Measurements from ENCODE around the gene MFRP. TPM values are rescaled to one million over a fixed set of nuclear protein-coding genes. Genes with fewer than 3 reads are reported as not detected.

The MFRP gene
- total and polyA plus RNA-seq, 9 of the 15 experiments (the other 6 are each of a cell fraction or from before 2014, with no cell fraction given) = not detected

DNA sequence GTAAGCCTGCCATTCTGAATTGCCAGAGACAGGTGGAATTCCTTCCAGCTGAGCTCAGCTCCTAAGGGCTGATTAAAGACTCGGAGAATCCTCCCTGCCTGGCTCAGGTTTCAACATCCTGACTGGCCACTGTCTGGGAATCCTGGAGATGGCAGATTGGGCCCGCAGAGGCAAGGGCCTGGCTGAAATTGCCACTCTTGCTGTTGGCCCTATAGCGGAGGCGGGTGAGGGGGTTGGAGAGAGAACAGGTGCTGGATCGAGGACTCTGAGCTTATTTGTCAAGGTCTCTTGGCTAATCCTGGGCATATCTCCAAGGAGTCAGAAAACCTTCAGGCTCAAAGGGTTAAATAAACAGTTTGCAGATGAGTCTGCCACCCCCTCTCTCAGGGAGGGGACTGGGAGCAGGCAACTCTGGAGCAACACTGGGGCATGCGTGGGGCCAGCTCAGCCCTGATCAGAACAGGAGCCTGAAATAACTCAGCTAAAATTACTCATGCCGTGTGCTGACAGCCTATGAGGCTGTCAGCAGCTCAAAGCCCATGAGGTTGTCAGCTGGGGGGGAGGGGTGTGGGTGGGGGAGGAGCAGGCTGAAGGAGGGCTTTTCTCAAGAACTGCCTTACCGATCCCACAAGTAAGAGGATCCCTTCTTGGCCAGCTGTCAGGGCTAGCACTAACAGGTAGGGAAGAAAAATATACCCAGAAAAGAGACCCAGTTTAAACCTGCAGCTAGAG lies 14.7 kb upstream of the MFRP start (continued):
- TF ChIP-seq ZBTB11 (CRISPR knock-in tag; IDR thresholded peaks at IDR 0.05) (no peak), CREM (IDR thresholded peaks at IDR 0.05; ENCODE audit: low read depth) (0 out of 2 replicates have a peak, but pooled peaks have one; percentile 3), ZNF384 (IDR thresholded peaks at IDR 0.05; ENCODE audit: low read depth, low read length) (no peak), RCOR1 (IDR thresholded peaks at IDR 0.05; ENCODE audit: borderline replicate concordance in 1 of 2, low read depth in 2 of 2, low read length in 2 of 2) (peak in 1 of 2 experiments; percentile 51; a peak in 1 of 4 replicates), NCOA1 (IDR thresholded peaks at IDR 0.05; ENCODE audit: low read depth) (peak; percentile 20; the same call in 1 of the 2 replicates), STAT5B (CRISPR knock-in tag; IDR thresholded peaks at IDR 0.05) (no peak), SAFB2 (IDR thresholded peaks at IDR 0.05; ENCODE audit: borderline replicate concordance, low read depth, low read length, severe bottlenecking) (no peak), NFATC3 (IDR thresholded peaks at IDR 0.05) (no peak), MNT (conservative IDR thresholded peaks at IDR 0.05) (peak; percentile 69 to 86), FUS (optimal IDR thresholded peaks at IDR 0.05; ENCODE audit: low read depth, low read length) (no peak)
- TF ChIP-seq, protein P1, sequence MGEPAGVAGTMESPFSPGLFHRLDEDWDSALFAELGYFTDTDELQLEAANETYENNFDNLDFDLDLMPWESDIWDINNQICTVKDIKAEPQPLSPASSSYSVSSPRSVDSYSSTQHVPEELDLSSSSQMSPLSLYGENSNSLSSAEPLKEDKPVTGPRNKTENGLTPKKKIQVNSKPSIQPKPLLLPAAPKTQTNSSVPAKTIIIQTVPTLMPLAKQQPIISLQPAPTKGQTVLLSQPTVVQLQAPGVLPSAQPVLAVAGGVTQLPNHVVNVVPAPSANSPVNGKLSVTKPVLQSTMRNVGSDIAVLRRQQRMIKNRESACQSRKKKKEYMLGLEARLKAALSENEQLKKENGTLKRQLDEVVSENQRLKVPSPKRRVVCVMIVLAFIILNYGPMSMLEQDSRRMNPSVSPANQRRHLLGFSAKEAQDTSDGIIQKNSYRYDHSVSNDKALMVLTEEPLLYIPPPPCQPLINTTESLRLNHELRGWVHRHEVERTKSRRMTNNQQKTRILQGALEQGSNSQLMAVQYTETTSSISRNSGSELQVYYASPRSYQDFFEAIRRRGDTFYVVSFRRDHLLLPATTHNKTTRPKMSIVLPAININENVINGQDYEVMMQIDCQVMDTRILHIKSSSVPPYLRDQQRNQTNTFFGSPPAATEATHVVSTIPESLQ (CRISPR knock-in tag; IDR thresholded peaks at IDR 0.05) = no peak
- TF ChIP-seq, protein P2, sequence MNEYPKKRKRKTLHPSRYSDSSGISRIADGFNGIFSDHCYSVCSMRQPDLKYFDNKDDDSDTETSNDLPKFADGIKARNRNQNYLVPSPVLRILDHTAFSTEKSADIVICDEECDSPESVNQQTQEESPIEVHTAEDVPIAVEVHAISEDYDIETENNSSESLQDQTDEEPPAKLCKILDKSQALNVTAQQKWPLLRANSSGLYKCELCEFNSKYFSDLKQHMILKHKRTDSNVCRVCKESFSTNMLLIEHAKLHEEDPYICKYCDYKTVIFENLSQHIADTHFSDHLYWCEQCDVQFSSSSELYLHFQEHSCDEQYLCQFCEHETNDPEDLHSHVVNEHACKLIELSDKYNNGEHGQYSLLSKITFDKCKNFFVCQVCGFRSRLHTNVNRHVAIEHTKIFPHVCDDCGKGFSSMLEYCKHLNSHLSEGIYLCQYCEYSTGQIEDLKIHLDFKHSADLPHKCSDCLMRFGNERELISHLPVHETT (CRISPR knock-in tag; conservative IDR thresholded peaks at IDR 0.05 in 1 of 2, IDR thresholded peaks at IDR 0.05 in 1 of 2) = no peak

Measured in K562 (cell line).